PFSK-1 (cell line): ENCODE measurements around the gene ADAMTS9.

ENCODE experiments used
- FOXP2 ChIP-seq: optimal IDR thresholded peaks from 2 replicates; pipeline ENCODE3; 2011; ENCODE audit warnings: borderline replicate concordance, control low read depth, inconsistent platforms; ENCODE audit not compliant: insufficient read depth; ENCODE audit errors: extremely low read length, extremely low read depth
- POLR2AphosphoS5 ChIP-seq: IDR thresholded peaks from 2 replicates; pipeline ENCODE4 v1.6.1; 2012; ENCODE audit warnings: low read depth, mild to moderate bottlenecking, control low read depth, low read length, moderate library complexity
- SIN3A ChIP-seq: IDR thresholded peaks from 2 replicates; pipeline ENCODE4 v1.6.1; 2012; ENCODE audit warnings: mild to moderate bottlenecking, low read length, moderate library complexity, borderline replicate concordance; ENCODE audit not compliant: insufficient read depth
- TAF1 ChIP-seq: IDR thresholded peaks from 2 replicates; pipeline ENCODE4 v1.6.1; 2012; ENCODE audit warnings: low read length, control low read depth, borderline replicate concordance; ENCODE audit not compliant: insufficient read depth
- TF ChIP-seq, protein P1 (sequence below), 2 experiments: IDR thresholded peaks; 2 replicates each; pipeline versions ENCODE4 v1.6.1 to v1.8.0; 2011 to 2012; ENCODE audit warnings: low read depth in 2 of 2, low read length in 2 of 2, control low read depth in 1 of 2, inconsistent platforms in 1 of 2, mild to moderate bottlenecking in 1 of 2, moderate library complexity in 1 of 2; ENCODE audit not compliant: insufficient read depth in 1 of 2

Gene ADAMTS9

DNA sequence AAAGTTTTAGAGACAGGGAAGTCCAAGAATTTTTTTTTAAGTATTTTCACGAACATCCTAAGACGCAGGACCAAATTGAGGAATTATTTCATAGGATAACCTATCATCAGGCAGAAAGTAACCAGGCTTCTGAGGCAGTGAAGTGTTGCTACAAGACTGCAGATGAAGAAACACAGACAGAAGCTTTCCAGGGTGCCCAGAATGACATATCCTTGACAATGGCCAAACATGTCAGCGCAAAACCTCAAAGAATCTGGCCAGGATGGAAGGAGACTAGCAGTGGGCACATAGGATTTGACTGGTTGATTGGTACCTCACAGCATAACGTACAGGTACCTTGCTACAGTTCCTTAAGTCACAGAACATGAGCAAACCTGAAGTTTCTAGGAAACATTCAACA lies 7.5 kb downstream of the ADAMTS9 start:
- no peak for TF ChIP-seq TAF1
- TF ChIP-seq SIN3A: no peak
- no peak for TF ChIP-seq FOXP2
- TF ChIP-seq POLR2AphosphoS5: no peak
- TF ChIP-seq, protein P1, sequence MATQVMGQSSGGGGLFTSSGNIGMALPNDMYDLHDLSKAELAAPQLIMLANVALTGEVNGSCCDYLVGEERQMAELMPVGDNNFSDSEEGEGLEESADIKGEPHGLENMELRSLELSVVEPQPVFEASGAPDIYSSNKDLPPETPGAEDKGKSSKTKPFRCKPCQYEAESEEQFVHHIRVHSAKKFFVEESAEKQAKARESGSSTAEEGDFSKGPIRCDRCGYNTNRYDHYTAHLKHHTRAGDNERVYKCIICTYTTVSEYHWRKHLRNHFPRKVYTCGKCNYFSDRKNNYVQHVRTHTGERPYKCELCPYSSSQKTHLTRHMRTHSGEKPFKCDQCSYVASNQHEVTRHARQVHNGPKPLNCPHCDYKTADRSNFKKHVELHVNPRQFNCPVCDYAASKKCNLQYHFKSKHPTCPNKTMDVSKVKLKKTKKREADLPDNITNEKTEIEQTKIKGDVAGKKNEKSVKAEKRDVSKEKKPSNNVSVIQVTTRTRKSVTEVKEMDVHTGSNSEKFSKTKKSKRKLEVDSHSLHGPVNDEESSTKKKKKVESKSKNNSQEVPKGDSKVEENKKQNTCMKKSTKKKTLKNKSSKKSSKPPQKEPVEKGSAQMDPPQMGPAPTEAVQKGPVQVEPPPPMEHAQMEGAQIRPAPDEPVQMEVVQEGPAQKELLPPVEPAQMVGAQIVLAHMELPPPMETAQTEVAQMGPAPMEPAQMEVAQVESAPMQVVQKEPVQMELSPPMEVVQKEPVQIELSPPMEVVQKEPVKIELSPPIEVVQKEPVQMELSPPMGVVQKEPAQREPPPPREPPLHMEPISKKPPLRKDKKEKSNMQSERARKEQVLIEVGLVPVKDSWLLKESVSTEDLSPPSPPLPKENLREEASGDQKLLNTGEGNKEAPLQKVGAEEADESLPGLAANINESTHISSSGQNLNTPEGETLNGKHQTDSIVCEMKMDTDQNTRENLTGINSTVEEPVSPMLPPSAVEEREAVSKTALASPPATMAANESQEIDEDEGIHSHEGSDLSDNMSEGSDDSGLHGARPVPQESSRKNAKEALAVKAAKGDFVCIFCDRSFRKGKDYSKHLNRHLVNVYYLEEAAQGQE (IDR thresholded peaks at IDR 0.05; ENCODE audit: insufficient read depth in 1 of 2, low read depth in 2 of 2, low read length in 2 of 2): no peak

DNA sequence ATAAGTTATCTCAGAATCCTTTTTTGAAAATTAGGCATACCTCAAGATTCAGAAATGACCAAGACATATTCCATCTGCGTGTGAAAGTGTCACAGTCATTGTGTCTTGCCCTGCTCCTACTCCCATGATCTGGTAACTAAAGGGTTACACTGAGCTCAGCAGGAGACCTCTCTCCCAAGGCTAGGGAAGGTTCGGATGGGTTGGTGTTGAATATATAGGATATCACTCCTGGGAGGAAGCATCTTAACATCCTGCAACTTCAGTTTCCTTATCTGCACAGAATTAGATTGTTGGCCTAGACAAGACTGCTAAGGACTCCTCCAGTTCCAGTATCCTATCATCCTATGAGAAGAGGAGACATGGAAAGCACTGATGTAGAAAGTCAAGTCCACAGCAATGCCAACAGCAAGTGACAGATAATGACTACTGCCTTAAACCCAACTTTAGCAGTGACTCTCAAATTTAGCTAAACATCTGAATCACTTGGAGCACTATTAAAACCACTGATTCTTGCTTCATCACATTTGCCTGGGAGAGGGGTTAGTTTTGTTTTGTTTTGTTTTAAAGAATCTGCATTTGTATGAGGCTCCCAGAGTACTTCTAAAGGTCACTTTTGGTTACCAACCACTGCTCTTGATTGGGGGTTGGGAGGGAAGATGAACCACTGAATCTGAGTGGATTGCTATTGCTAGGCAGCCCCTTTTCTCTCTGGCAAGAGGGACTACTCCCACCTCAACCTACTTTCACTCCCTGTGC lies 9.7 kb downstream of the ADAMTS9 start:
- TF ChIP-seq SIN3A: no peak
- TF ChIP-seq TAF1: no peak
- no peak for TF ChIP-seq FOXP2
- TF ChIP-seq POLR2AphosphoS5: no peak
- TF ChIP-seq, protein P1 (IDR thresholded peaks at IDR 0.05; ENCODE audit: insufficient read depth in 1 of 2, low read depth in 2 of 2, low read length in 2 of 2): no peak

DNA sequence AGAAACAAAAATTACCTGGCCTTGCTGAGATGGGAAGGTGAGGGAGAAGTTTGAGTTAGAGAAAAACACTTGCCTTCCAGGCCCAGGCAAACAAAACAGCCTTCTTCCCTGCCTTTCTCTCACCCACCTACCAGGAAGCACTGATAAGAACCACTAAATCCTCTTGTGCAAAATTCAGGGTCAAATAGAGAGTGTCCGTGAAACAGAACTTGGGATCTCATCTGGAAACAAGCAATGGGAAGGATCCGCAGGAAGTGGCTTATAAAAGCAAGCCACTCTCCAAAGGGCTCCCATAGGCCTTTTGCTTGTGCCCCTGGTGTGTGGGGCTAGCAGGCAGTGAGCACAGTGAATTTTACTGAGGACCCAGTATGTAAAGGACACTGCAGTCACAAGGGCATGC lies 11.0 kb downstream of the ADAMTS9 start:
- TF ChIP-seq FOXP2 (no peak), POLR2AphosphoS5 (no peak), TAF1 (no peak)
- TF ChIP-seq, protein P1 (IDR thresholded peaks at IDR 0.05; ENCODE audit: insufficient read depth in 1 of 2, low read depth in 2 of 2, low read length in 2 of 2): no peak

DNA sequence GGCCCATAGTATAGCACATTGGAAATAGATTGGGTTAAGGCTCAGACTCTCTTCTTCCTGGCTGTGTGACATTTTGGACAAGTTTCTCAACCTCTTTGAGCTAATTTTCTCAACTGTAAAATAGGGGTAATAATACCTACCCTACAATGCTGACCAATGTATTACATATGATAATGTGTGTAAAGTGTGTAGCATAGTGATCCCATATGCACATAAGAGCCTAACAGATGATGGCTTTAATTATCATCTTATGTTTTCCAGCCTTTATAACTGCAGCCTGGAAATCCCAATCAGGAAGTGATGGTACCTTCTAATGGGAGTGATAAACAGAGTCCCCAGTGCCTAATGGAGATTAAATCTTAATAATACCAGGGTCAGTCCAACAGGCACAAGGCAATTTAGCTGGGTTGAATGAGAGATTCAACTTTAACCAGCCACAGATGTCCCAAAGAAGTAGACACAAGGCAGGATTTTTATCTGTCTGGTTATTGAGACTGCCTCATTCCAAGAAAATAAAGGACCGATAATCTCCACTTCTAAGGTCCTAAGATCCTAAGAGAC lies 12.0 kb downstream of the ADAMTS9 start:
- no peak for TF ChIP-seq FOXP2
- no peak for TF ChIP-seq POLR2AphosphoS5
- TF ChIP-seq TAF1: no peak

DNA sequence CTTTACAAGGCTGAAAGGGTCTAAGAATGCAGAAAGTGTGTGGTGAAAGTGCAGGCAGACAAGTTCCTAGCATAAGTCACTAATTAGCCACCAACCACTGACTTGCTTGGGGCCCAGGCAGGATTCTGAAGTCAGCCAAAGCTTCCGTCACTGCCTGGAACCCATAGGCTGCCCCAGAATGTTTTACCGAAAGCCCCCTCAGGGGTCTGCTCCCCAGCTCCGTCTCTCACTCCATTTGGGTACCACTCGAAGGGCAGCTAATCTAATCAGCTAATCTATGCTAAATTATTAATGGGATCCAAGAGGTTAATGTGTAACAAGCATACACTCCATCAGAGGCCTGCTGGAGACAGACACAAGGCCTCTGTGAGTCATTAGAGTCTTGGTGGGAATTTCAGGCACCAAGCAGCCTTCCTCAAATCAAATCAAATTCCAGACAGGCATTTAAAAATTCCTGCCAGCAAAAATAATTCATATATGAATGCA lies 13.2 kb downstream of the ADAMTS9 start:
- no peak for TF ChIP-seq POLR2AphosphoS5
- TF ChIP-seq, protein P1 (IDR thresholded peaks at IDR 0.05; ENCODE audit: insufficient read depth in 1 of 2, low read depth in 2 of 2, low read length in 2 of 2): no peak
- no peak for TF ChIP-seq TAF1
- TF ChIP-seq FOXP2: no peak
- TF ChIP-seq SIN3A: no peak
